Measurements from ENCODE around the gene TMTC1.

GRCh38 chr12:29734305-29734704 is 49.4 kb downstream of the TMTC1 start:
- TF ChIP-seq, protein P1, sequence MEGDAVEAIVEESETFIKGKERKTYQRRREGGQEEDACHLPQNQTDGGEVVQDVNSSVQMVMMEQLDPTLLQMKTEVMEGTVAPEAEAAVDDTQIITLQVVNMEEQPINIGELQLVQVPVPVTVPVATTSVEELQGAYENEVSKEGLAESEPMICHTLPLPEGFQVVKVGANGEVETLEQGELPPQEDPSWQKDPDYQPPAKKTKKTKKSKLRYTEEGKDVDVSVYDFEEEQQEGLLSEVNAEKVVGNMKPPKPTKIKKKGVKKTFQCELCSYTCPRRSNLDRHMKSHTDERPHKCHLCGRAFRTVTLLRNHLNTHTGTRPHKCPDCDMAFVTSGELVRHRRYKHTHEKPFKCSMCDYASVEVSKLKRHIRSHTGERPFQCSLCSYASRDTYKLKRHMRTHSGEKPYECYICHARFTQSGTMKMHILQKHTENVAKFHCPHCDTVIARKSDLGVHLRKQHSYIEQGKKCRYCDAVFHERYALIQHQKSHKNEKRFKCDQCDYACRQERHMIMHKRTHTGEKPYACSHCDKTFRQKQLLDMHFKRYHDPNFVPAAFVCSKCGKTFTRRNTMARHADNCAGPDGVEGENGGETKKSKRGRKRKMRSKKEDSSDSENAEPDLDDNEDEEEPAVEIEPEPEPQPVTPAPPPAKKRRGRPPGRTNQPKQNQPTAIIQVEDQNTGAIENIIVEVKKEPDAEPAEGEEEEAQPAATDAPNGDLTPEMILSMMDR (IDR thresholded peaks at IDR 0.05): no peak
- TF ChIP-seq POLR2A (IDR thresholded peaks at IDR 0.05): no peak
